Keratinocyte (primary cell): Measurements from ENCODE around the gene RELCH.

Experiments
- EZH2 ChIP-seq: IDR thresholded peaks from one replicate; pipeline ENCODE4 v1.6.1; 2012; ENCODE audit warnings: inconsistent platforms, mild to moderate bottlenecking, low read length, moderate library complexity
- TF ChIP-seq, protein P1 (sequence below), 3 experiments: IDR thresholded peaks in 1 of 3; conservative IDR thresholded peaks in 1 of 3; optimal IDR thresholded peaks in 1 of 3; 2 replicates in 2 of 3; 3 replicates in 1 of 3; pipeline versions ENCODE3 to v1.5.1; 2011; ENCODE audit warnings: low read length in 3 of 3, mild to moderate bottlenecking in 3 of 3, moderate library complexity in 2 of 3, control low read depth in 1 of 3, inconsistent platforms in 1 of 3; ENCODE audit not compliant: insufficient read depth in 2 of 3; ENCODE audit errors: extremely low read depth in 1 of 3

DNA sequence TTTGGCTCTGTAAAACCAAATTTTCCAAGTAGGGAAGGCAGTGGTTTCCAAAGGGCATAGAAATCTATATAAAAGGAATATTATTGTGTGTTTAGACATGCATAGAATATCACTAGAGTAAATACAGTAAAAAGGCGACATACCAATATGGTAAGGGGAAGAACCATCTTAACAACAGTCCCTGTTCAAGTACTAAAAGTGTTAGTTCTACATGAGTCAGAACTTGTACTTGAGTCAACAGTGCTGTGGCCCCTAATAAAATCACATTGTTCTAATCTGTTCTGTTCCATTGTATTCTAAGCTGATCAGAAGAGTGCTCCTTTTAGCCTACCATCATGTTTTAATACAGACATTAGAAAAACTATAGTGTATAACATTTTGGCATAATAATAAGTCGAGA, 102.0 kb downstream of the RELCH start:
- TF ChIP-seq, protein P1, sequence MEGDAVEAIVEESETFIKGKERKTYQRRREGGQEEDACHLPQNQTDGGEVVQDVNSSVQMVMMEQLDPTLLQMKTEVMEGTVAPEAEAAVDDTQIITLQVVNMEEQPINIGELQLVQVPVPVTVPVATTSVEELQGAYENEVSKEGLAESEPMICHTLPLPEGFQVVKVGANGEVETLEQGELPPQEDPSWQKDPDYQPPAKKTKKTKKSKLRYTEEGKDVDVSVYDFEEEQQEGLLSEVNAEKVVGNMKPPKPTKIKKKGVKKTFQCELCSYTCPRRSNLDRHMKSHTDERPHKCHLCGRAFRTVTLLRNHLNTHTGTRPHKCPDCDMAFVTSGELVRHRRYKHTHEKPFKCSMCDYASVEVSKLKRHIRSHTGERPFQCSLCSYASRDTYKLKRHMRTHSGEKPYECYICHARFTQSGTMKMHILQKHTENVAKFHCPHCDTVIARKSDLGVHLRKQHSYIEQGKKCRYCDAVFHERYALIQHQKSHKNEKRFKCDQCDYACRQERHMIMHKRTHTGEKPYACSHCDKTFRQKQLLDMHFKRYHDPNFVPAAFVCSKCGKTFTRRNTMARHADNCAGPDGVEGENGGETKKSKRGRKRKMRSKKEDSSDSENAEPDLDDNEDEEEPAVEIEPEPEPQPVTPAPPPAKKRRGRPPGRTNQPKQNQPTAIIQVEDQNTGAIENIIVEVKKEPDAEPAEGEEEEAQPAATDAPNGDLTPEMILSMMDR (optimal IDR thresholded peaks at IDR 0.05 in 1 of 3, IDR thresholded peaks at IDR 0.05 in 1 of 3, conservative IDR thresholded peaks at IDR 0.05 in 1 of 3; ENCODE audit: extremely low read depth in 1 of 3, insufficient read depth in 2 of 3, low read length in 3 of 3), result no peak
- no peak for TF ChIP-seq EZH2
